Stimulated activated naive CD4-positive, alpha-beta T cell (primary cell): ENCODE results near the gene PPM1H.

ENCODE experiments used
- DNase-seq, 6 experiments: peaks; one replicate each; lab custom pipeline; 2025; lab: John Stamatoyannopoulos, UW

Gene PPM1H

DNA sequence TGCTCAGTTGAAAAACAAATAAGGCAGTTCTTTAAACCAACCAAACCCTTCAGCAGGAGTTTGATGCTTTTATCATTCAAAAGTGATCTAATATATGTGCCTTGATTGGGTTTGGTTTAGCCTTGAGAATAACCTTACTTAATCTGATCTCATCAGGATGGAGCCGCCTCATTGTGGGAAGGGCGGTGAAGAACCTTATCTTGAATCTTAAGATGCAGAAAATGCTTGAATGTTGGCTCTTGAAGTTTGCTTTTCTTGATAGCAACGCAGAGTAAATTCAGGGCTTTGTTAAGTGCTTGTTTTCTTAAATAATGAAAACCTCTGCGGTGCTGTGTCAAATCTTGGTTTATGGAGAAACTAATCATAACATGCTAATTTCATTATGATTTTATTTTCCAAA lies 330.1 kb downstream of the PPM1H start:
- peak in 1 of 6 experiments; percentile 8 for DNase-seq

DNA sequence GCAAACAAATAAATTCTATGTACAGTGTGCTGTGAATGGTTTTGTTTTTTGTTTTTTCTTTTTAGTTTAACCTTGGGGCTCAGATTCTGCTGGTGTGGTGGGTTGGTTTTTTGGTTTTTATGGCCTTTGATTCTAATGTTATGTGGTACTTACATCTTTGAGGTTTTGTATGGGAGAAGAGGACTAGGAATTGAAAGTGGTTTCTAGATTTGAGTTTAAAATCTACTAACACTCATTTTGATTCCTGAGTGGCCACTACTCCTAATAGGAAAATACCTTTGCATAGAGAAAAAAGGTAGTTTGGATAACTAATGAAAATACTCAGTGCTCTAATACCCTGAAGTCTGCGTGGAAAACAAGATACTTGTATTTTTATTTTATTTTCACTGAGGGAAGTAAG lies 330.6 kb downstream of the PPM1H start:
- DNase-seq, result peak in 1 of 6 experiments; percentile 24

DNA sequence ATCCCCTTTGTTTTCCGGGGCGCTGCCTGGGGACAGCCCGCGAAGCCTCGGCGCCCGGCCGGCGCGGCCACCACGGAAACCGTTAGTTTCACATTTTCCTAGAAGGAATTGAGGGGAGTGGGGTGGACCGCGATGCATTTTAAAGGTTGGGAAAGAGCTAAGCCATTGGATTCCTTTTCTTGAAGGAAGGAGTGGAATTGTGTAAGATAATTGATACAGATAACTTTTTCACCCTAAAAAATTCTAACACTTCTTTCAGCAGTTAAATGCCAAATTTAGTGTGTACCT lies 331.2 kb downstream of the PPM1H start:
- no peak for DNase-seq

DNA sequence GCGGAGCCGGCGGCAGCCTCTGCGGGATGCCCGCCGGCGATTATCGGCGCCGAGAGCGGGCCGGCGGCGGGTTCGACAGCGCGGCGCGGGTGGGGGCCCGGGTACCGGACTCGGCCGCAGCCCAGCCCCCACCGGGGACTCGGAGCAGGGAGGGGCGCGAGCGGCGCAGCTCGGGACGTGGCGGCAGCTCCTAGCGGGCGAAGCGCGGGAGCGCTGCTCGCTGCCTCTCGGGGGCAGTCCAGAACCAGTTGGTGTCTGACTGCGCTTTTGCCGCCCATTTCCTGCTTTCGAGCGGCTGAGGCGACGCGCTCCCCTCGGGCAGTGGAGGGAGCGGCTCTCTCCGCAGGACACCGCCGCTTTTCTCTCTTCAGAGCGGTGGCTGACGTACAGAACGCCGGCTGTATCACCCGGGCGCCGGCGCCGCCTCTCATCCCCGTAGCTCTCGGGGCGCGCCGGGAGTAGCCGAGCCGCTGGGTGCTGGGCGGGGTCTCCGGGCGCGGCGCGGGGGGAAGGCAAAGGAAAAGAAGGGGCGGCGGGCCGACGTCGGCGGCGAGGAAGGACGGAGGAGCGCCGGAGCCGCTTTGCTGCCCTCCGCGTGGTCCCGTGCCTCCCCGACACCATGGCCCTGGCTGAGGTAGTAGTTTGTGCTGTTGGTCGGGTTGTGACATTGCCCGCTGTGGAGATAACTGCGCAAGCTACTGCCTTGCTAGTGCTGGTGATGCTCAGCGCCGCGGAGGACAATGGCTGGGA lies 331.7 kb downstream of the PPM1H start:
- peak; percentile 78 to 92 (median 85) for DNase-seq

DNA sequence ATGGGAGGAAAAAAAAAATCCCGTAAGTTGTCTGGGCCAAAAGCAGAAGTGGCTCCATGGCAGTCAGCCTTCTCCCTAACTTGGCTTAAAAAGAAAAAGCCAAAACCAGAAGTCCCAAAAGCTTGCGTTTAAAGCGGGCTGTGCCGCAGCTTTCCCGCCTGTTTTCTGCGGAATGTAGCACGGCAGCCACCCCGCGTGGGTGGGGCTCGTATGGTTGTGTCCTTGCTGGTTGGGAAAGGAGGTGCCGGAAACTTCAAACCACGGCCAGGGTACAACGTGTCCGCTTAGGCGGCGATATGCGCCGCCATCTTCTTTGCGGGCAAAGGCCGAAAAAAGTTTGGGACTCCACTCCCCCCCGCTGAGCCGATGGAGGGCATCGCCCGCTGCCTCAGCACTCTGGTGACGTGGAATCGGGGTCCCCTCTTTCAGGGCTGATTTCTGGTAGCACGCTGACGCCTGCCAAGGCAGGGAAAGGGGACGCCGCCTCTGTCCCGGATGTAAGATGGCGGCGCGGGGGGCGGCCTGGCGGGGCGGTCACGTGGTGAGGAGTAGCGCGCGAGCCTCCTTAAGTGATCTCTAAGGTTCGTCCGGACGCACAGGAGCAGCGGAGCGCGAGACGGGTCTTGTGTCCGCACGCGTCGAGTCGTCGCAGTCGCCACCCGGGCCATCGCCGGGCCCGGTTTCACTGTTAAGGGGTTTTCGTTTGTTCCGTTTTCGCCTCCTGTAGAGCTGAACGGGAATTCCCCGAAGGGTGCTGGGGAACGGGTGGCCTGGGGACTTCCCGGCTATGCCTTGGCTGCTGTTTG lies 332.5 kb downstream of the PPM1H start:
- peak; percentile 84 to 95 (median 91) for DNase-seq

DNA sequence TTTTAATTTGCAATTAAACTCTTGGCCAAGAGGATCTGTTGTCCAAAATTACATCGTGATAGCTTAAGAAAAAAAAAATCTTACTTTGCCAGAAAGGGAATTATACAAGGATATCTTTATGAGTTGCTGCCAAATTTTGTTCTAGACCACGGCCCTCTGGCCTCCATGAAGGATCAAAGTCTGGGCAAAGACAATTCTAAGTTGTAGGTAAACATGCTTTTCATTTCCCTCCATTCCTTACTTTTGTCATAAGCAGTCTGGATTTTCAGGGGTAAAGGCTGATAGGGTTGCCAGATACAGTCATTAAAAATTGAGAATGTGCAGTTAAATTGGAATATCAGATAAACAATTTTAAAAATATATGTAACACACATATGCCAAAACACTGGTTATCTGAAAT lies 333.2 kb downstream of the PPM1H start:
- no peak for DNase-seq

DNA sequence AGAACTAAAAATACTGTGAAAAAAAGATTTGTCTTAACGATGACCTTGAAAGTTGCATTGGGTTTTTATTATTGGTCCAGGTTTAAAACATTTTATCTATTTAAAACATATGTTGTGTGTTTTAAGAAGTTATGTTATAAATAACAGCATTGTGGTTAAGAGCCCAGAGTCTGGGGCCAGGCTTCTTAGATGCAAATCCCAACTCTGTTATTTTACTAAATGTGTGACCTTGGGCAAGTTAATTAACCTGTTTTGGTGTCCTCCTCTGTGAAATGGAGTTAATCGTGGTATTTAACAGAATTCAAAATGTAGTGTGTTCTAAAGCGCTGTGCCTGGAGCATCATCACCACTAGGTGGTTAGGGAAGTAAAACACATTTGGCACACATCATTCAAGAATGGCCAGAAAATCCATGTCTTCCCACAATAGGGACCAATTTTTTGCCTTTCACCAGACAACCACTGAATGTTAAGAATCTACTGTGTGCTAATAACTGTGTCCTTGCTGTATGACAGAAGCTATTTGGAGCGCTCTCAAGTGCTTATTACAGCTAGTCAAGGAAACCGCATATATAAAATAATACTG lies 335.0 kb downstream of the PPM1H start:
- DNase-seq, result no peak

DNA sequence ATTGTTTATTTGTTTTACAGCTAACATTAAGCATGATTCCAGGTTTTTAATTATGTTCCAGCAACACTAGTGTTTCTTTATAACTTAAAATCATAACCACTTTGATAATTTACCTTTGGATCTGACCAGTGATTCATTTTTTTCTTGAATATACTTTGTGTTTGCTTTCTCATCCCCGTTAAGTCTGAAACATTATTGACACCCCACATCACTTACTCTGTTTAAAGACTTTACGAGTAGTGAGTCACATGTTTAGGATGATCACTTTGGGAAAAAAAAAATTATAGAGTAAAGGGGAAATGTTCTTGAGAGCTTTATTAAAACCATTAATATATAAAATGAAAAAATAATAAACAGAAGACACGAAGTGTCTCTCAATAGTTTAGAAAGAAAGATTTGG lies 336.1 kb downstream of the PPM1H start:
- DNase-seq, result no peak

DNA sequence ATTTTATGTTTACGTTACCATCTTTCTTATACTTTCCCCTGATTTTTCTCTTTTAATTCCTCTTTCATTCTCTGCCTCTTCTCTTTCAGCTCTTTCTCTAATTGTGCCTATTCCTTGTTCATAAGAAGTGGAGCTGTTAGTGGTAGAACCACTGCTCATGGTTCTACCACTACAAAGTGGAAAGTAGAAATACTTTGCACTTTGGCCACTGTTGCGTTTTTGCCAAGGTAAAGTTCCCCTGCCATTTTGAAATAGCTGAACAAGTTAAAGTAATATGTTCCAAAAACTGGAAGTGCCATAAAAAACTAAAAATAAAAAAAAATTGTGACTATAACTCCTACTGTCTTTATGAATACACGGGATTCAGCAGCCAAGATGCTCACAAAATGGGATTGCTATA lies 337.7 kb downstream of the PPM1H start:
- DNase-seq, result no peak
